Measurements from ENCODE around the gene MICAL3.

DNA sequence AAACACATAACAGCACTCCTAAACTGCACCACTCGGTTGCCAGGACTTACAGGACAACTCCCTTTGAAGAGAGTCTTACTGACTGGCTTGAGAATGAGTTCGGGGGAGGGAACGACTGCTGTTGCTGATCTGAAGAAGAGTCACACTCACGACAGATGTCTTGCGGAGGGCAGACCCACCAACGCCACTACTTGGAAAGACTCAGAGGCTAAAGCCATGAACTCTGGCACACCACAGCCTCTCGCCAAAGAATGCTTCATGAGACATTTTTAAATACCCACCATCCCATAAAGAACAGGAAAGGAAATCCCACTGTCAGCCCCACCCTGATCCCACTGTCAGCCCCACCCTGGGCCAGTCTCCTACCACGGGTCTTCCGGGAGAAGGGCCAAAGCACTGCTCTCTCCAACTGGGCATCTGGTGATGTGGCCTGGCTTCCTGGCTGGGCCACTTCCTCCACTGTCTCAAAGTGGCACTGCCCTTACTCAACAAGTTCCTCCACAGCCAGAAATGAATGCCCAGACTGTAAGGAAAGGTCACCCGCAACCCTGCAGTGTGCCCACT, 73.6 kb downstream of the MICAL3 start:
- TF ChIP-seq, protein P1, sequence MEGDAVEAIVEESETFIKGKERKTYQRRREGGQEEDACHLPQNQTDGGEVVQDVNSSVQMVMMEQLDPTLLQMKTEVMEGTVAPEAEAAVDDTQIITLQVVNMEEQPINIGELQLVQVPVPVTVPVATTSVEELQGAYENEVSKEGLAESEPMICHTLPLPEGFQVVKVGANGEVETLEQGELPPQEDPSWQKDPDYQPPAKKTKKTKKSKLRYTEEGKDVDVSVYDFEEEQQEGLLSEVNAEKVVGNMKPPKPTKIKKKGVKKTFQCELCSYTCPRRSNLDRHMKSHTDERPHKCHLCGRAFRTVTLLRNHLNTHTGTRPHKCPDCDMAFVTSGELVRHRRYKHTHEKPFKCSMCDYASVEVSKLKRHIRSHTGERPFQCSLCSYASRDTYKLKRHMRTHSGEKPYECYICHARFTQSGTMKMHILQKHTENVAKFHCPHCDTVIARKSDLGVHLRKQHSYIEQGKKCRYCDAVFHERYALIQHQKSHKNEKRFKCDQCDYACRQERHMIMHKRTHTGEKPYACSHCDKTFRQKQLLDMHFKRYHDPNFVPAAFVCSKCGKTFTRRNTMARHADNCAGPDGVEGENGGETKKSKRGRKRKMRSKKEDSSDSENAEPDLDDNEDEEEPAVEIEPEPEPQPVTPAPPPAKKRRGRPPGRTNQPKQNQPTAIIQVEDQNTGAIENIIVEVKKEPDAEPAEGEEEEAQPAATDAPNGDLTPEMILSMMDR (IDR thresholded peaks at IDR 0.05; ENCODE audit: low read length): no peak
- no peak for TF ChIP-seq EZH2 (IDR thresholded peaks at IDR 0.05; ENCODE audit: borderline replicate concordance, low read length)
